Keratinocyte (primary cell): ENCODE measurements around the gene SSH2. TPM values are rescaled to one million over a fixed set of nuclear protein-coding genes. Genes with fewer than 3 reads are reported as not detected.

Experiments
- DNase-seq: peaks from one replicate; pipeline ENCODE4 v3.0.0-alpha.2; 2011; ENCODE audit warnings: low read depth, missing footprints, low spot score
- FAIRE-seq: peaks from 2 replicates; lab custom pipeline; 2011; peaks lifted over from hg19 to GRCh38; lab: Jason Lieb, UNC
- H2AFZ ChIP-seq: 2 replicates; pipeline ENCODE4 v1.6.0; 2012; ENCODE audit warnings: low read length, control low read depth, inconsistent platforms; ENCODE audit not compliant: control insufficient read depth
- H3K27ac ChIP-seq: 2 replicates; pipeline ENCODE4 v1.5.1; 2011; ENCODE audit warnings: low read length; ENCODE audit not compliant: control insufficient read depth, insufficient read depth
- H3K27me3 ChIP-seq: 3 replicates; pipeline ENCODE4 v1.6.0; 2011; ENCODE audit warnings: low read length; ENCODE audit not compliant: control insufficient read depth, insufficient read depth; ENCODE audit errors: extremely low read depth
- H3K36me3 ChIP-seq, 2 experiments: 2 replicates in 1 of 2; 3 replicates in 1 of 2; pipeline ENCODE4 v1.5.1; 2011; ENCODE audit warnings: low read length in 2 of 2, mild to moderate bottlenecking in 1 of 2; ENCODE audit not compliant: control insufficient read depth in 2 of 2, insufficient read depth in 2 of 2; ENCODE audit errors: extremely low read depth in 1 of 2
- H3K4me1 ChIP-seq: 3 replicates; pipeline ENCODE4 v1.5.1; 2011; ENCODE audit warnings: low read length; ENCODE audit not compliant: control insufficient read depth, insufficient read depth; ENCODE audit errors: extremely low read depth
- H3K4me2 ChIP-seq: 3 replicates; pipeline ENCODE4 v1.6.0; 2011; ENCODE audit warnings: low read depth, low read length; ENCODE audit not compliant: control insufficient read depth, insufficient read depth; ENCODE audit errors: extremely low read depth
- H3K4me3 ChIP-seq, 3 experiments: fragments of 200-600 bp in 1 of 3; sonication (generic) in 1 of 3; 2 replicates in 2 of 3; 3 replicates in 1 of 3; pipeline ENCODE4 v1.5.1; 2011 to 2016; ENCODE audit warnings: low read length in 3 of 3, mild to moderate bottlenecking in 3 of 3, control low read depth in 2 of 3, inconsistent platforms in 1 of 3, low read depth in 1 of 3, mixed read lengths in 1 of 3, mixed run types in 1 of 3, moderate library complexity in 1 of 3; ENCODE audit not compliant: control insufficient read depth in 2 of 3, insufficient read depth in 2 of 3; ENCODE audit errors: extremely low read depth in 1 of 3
- H3K79me2 ChIP-seq: 2 replicates; pipeline ENCODE4 v1.6.0; 2012; ENCODE audit warnings: low read length; ENCODE audit not compliant: control insufficient read depth, insufficient read depth
- H3K9ac ChIP-seq: 3 replicates; pipeline ENCODE4 v1.6.0; 2011; ENCODE audit warnings: low read length; ENCODE audit not compliant: control insufficient read depth, insufficient read depth; ENCODE audit errors: extremely low read depth
- H3K9me1 ChIP-seq: 3 replicates; pipeline ENCODE4 v1.6.0; 2011; ENCODE audit warnings: low read length; ENCODE audit not compliant: control insufficient read depth, insufficient read depth; ENCODE audit errors: extremely low read depth
- H3K9me3 ChIP-seq: 2 replicates; pipeline ENCODE4 v1.5.1; 2012; ENCODE audit warnings: low read depth, low read length; ENCODE audit not compliant: control insufficient read depth
- H4K20me1 ChIP-seq: 3 replicates; pipeline ENCODE4 v1.6.0; 2011; ENCODE audit warnings: low read length; ENCODE audit not compliant: control insufficient read depth, insufficient read depth; ENCODE audit errors: extremely low read depth
- CTCF ChIP-seq, 3 experiments: IDR thresholded peaks in 1 of 3; conservative IDR thresholded peaks in 1 of 3; optimal IDR thresholded peaks in 1 of 3; 2 replicates in 2 of 3; 3 replicates in 1 of 3; pipeline versions ENCODE3 to v1.5.1; 2011; ENCODE audit warnings: low read length in 3 of 3, mild to moderate bottlenecking in 3 of 3, moderate library complexity in 2 of 3, control low read depth in 1 of 3, inconsistent platforms in 1 of 3; ENCODE audit not compliant: insufficient read depth in 2 of 3; ENCODE audit errors: extremely low read depth in 1 of 3
- EZH2 ChIP-seq: IDR thresholded peaks from one replicate; pipeline ENCODE4 v1.6.1; 2012; ENCODE audit warnings: inconsistent platforms, mild to moderate bottlenecking, low read length, moderate library complexity
- dilution Hi-C: fragments of 300-500 bp; cut with MboI; formaldehyde crosslinking; loops from one replicate; pipeline ENCODE4 v1.7.0; 2020; ENCODE audit warnings: low sequenced_read_pairs; ENCODE audit not compliant: extremely low pct_ligation_motif_present
- polyA plus RNA-seq, 5 experiments: library from polyadenylated mRNA; depleted of rRNA in 3 of 5; stranded (reverse) in 3 of 5; stranded (forward) in 1 of 5; unstranded in 1 of 5; fragments of >200 nt; gene quantifications; 1 replicate in 1 of 5; 2 replicates in 3 of 5; 3 replicates in 1 of 5; pipeline versions ENCODE4 v1.2.1 to v1.2.3, GENCODE V29; 2011 to 2012; ENCODE audit warnings: missing spikeins in 2 of 5, low read depth in 1 of 5, low replicate concordance in 1 of 5

SSH2 gene
- polyA plus RNA-seq, 1 donor (not counting 4 experiments of a cell fraction or from before 2014, with no cell fraction given) = 13.9 TPM

GRCh38 chr17:29698837-29699236 is 231.2 kb downstream of the SSH2 start:
- no peak for TF ChIP-seq CTCF (optimal IDR thresholded peaks at IDR 0.05 in 1 of 3, IDR thresholded peaks at IDR 0.05 in 1 of 3, conservative IDR thresholded peaks at IDR 0.05 in 1 of 3; ENCODE audit: extremely low read depth in 1 of 3, insufficient read depth in 2 of 3, low read length in 3 of 3)
- no peak for TF ChIP-seq EZH2
- no peak overlapping the region for H3K27ac ChIP-seq
- dilution Hi-C loops = no loop called here

GRCh38 chr17:29698019-29698777 is 231.8 kb downstream of the SSH2 start:
- Histone ChIP-seq H3K9ac (no peak overlapping the region), H3K4me3 (no peak overlapping the region), H3K9me3 (no peaks in the 10 kb centered on the region), H3K36me3 (peaks cover 3 to 4% of the 10 kb centered on the region in 2 experiments), H3K79me2 (no peaks in the 10 kb centered on the region), H3K4me2 (no peak overlapping the region), H3K27me3 (no peaks in the 10 kb centered on the region), H2AFZ (no peak overlapping the region), H3K9me1 (no peaks in the 10 kb centered on the region), H3K27ac (no peak overlapping the region), H4K20me1 (no peaks in the 10 kb centered on the region), H3K4me1 (no peaks in the 10 kb centered on the region)
- TF ChIP-seq EZH2 (no peak), CTCF (optimal IDR thresholded peaks at IDR 0.05 in 1 of 3, IDR thresholded peaks at IDR 0.05 in 1 of 3, conservative IDR thresholded peaks at IDR 0.05 in 1 of 3; ENCODE audit: extremely low read depth in 1 of 3, insufficient read depth in 2 of 3, low read length in 3 of 3) (no peak)
- dilution Hi-C loops = no loop called here
- DNase-seq (no peak), FAIRE-seq (no peak)

More at GRCh38 chr17:29698837-29699236, 231.2 kb downstream of the SSH2 start:
- H3K9me3 ChIP-seq = no peaks in the 10 kb centered on the region
- H3K9ac ChIP-seq = no peak overlapping the region
- H3K4me2 ChIP-seq = no peak overlapping the region
- H3K27me3 ChIP-seq = no peaks in the 10 kb centered on the region
- H3K4me1 ChIP-seq = no peaks in the 10 kb centered on the region
- DNase-seq = no peak
- FAIRE-seq = no peak
- no peaks in the 10 kb centered on the region for H3K79me2 ChIP-seq
- no peak overlapping the region for H3K4me3 ChIP-seq
- no peak overlapping the region for H2AFZ ChIP-seq
- no peaks in the 10 kb centered on the region for H3K9me1 ChIP-seq
- no peaks in the 10 kb centered on the region for H4K20me1 ChIP-seq
- H3K36me3 ChIP-seq = peaks cover 3 to 4% of the 10 kb centered on the region in 2 experiments
